GM12872 (cell line): ENCODE measurements around the gene PPP2R2B.

Experiments
- TF ChIP-seq, protein P1 (sequence below): IDR thresholded peaks from 3 replicates; pipeline ENCODE4 v1.5.1; 2011; ENCODE audit warnings: low read depth, mild to moderate bottlenecking, low read length, moderate library complexity; ENCODE audit not compliant: insufficient read depth

The PPP2R2B gene

DNA sequence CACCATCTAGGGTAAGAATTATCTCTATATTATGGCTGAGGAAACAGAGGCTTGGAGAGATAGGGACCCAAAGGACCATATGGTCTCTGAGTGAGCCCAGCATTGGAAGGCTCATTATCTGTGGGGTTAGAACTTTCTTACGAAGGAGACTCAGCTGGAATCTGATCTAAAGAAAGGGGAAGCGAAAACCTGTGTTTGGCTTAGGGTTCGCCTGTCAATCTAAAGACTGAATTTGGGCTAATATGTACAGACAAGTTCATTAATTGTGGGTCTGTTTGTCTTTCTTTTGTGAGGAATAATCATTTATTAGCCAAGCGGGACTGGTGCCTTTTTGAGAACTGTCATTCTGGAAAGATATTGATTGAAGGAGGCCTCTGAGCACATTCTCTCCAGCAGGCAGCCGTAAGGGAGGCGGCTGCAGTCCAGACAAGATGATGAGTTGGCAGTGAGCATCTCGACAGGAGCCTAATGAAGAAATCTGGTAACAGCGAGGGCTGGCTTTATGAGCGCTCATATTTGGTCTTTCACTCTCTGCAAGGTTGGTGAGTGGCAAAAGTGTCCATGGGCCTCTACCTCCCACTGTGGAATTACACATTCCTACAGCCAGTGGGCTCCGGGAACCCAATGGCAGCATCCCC is 258.4 kb downstream of the PPP2R2B start:
- TF ChIP-seq, protein P1, sequence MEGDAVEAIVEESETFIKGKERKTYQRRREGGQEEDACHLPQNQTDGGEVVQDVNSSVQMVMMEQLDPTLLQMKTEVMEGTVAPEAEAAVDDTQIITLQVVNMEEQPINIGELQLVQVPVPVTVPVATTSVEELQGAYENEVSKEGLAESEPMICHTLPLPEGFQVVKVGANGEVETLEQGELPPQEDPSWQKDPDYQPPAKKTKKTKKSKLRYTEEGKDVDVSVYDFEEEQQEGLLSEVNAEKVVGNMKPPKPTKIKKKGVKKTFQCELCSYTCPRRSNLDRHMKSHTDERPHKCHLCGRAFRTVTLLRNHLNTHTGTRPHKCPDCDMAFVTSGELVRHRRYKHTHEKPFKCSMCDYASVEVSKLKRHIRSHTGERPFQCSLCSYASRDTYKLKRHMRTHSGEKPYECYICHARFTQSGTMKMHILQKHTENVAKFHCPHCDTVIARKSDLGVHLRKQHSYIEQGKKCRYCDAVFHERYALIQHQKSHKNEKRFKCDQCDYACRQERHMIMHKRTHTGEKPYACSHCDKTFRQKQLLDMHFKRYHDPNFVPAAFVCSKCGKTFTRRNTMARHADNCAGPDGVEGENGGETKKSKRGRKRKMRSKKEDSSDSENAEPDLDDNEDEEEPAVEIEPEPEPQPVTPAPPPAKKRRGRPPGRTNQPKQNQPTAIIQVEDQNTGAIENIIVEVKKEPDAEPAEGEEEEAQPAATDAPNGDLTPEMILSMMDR = no peak

DNA sequence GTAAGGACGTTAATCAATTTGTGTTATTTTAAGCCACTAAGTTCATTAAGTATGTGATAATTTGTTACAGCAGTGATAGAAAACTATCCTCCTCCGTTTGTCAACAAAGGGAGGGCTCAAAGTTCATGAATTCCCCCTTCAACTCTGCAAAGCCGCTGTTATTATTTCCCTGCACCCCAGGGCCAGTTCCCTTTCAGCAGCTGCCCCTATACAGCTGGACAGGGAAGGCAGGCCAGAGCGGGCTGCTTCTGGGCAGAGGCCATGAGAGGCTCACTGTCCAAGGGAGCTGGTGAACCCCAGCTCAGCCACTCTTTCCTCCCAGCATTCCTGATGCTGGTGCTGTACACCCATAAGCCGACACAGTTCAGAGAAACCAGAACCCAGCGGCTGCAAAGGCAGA is 260.1 kb downstream of the PPP2R2B start:
- TF ChIP-seq, protein P1 = no peak

GRCh38 chr5:146607659-146608332 is 270.8 kb downstream of the PPP2R2B start:
- TF ChIP-seq, protein P1 = no peak

GRCh38 chr5:146606893-146607292 is 271.7 kb downstream of the PPP2R2B start:
- TF ChIP-seq, protein P1 = no peak

GRCh38 chr5:146600376-146600775 is 278.2 kb downstream of the PPP2R2B start:
- TF ChIP-seq, protein P1 = no peak

- TF ChIP-seq, protein P1 = no peak
Observed at GRCh38 chr5:146599261-146599660, 279.3 kb downstream of the PPP2R2B start.

- TF ChIP-seq, protein P1 = no peak
Observed at GRCh38 chr5:146595088-146595487, 283.5 kb downstream of the PPP2R2B start.
